ENCODE results near the gene HES7.

- TF ChIP-seq POLR2A (IDR thresholded peaks at IDR 0.05; ENCODE audit: low read depth, low read length): no peak
- no peak for TF ChIP-seq TAF1 (IDR thresholded peaks at IDR 0.05; ENCODE audit: borderline replicate concordance, low read depth, low read length)
Measured at GRCh38 chr17:8142158-8142886, 18.4 kb upstream of the HES7 start.
